ENCODE data around the gene YBX2. TPM values are rescaled to one million over a fixed set of nuclear protein-coding genes. Genes with fewer than 3 reads are reported as not detected.
A peak's percentile ranks its signal among the peaks of the same experiment; 100 is the strongest.

YBX2 gene
- total and polyA plus RNA-seq, 2 donors (not counting 1 experiment from before 2014, with no cell fraction given) = under 0.01 TPM; not detected in 1

GRCh38 chr17:7324438-7324779, 30.0 kb upstream of the YBX2 start:
- H3K79me2 ChIP-seq (ENCODE audit: control insufficient read depth, insufficient read depth, low read length) = peaks cover 6% of the 10 kb centered on the region
- peaks cover 27% of the 10 kb centered on the region for H3K36me3 ChIP-seq (ENCODE audit: control insufficient read depth, insufficient read depth, low read length)
- no peaks in the 10 kb centered on the region for H3K4me1 ChIP-seq (ENCODE audit: control insufficient read depth, extremely low read depth, insufficient read depth, low read length)
- no peak overlapping the region for H3K4me3 ChIP-seq (replicated peaks in 1 of 4; ENCODE audit: control extremely low read depth in 1 of 4, insufficient read depth in 1 of 4, low read depth in 3 of 4, low read length in 4 of 4)
- H3K9ac ChIP-seq (ENCODE audit: insufficient read depth, low read length) = no peak overlapping the region
- no peaks in the 10 kb centered on the region for H3K27me3 ChIP-seq (ENCODE audit: control insufficient read depth, insufficient read depth, low read length)
- no peak overlapping the region for H3K27ac ChIP-seq (ENCODE audit: insufficient read depth, low read length)
- H2AFZ ChIP-seq (ENCODE audit: low read length) = no peak overlapping the region
- DNase-seq (ENCODE audit: low read depth in 2 of 2) = no peak
- H4K20me1 ChIP-seq (ENCODE audit: control insufficient read depth, extremely low read depth, insufficient read depth, low read length) = no peaks in the 10 kb centered on the region
- H3K9me3 ChIP-seq (ENCODE audit: control insufficient read depth, insufficient read depth, low read depth, low read length) = no peaks in the 10 kb centered on the region
- H3K4me2 ChIP-seq (ENCODE audit: extremely low read depth, insufficient read depth, low read length) = no peak overlapping the region
- TF ChIP-seq CTCF (conservative IDR thresholded peaks at IDR 0.05 in 1 of 2, IDR thresholded peaks at IDR 0.05 in 1 of 2; ENCODE audit: low read depth in 1 of 2, low read length in 2 of 2) (no peak), EZH2 (IDR thresholded peaks at IDR 0.05; ENCODE audit: low read length, missing control alignments) (no peak)

- Histone ChIP-seq H2AFZ (ENCODE audit: low read length) (no peak overlapping the region), H3K36me3 (ENCODE audit: control insufficient read depth, insufficient read depth, low read length) (peaks cover 27% of the 10 kb centered on the region), H3K79me2 (ENCODE audit: control insufficient read depth, insufficient read depth, low read length) (peaks cover 6% of the 10 kb centered on the region), H3K4me3 (replicated peaks in 1 of 4; ENCODE audit: control extremely low read depth in 1 of 4, insufficient read depth in 1 of 4, low read depth in 3 of 4, low read length in 4 of 4) (no peak overlapping the region), H3K9ac (ENCODE audit: insufficient read depth, low read length) (no peak overlapping the region), H3K4me1 (ENCODE audit: control insufficient read depth, extremely low read depth, insufficient read depth, low read length) (no peaks in the 10 kb centered on the region), H3K4me2 (ENCODE audit: extremely low read depth, insufficient read depth, low read length) (no peak overlapping the region), H3K9me3 (ENCODE audit: control insufficient read depth, insufficient read depth, low read depth, low read length) (no peaks in the 10 kb centered on the region), H3K27ac (ENCODE audit: insufficient read depth, low read length) (no peak overlapping the region), H3K27me3 (ENCODE audit: control insufficient read depth, insufficient read depth, low read length) (no peaks in the 10 kb centered on the region), H4K20me1 (ENCODE audit: control insufficient read depth, extremely low read depth, insufficient read depth, low read length) (no peaks in the 10 kb centered on the region)
- TF ChIP-seq CTCF (conservative IDR thresholded peaks at IDR 0.05 in 1 of 2, IDR thresholded peaks at IDR 0.05 in 1 of 2; ENCODE audit: low read depth in 1 of 2, low read length in 2 of 2) = peak; percentile 81 to 93
- TF ChIP-seq EZH2 (IDR thresholded peaks at IDR 0.05; ENCODE audit: low read length, missing control alignments) = no peak
- peak in 1 of 2 donors; percentile 30 for DNase-seq (ENCODE audit: low read depth in 2 of 2)
Observed at GRCh38 chr17:7323731-7324437, 29.4 kb upstream of the YBX2 start.

GRCh38 chr17:7322520-7323194, 28.2 kb upstream of the YBX2 start:
- no peak for DNase-seq (ENCODE audit: low read depth in 2 of 2)
- Histone ChIP-seq H3K27me3 (ENCODE audit: control insufficient read depth, insufficient read depth, low read length) (no peaks in the 10 kb centered on the region), H3K9ac (ENCODE audit: insufficient read depth, low read length) (no peak overlapping the region), H3K4me3 (replicated peaks in 1 of 4; ENCODE audit: control extremely low read depth in 1 of 4, insufficient read depth in 1 of 4, low read depth in 3 of 4, low read length in 4 of 4) (no peak overlapping the region), H3K79me2 (ENCODE audit: control insufficient read depth, insufficient read depth, low read length) (peaks cover 1% of the 10 kb centered on the region), H3K36me3 (ENCODE audit: control insufficient read depth, insufficient read depth, low read length) (peaks cover 34% of the 10 kb centered on the region), H4K20me1 (ENCODE audit: control insufficient read depth, extremely low read depth, insufficient read depth, low read length) (no peaks in the 10 kb centered on the region), H3K27ac (ENCODE audit: insufficient read depth, low read length) (no peak overlapping the region), H3K4me2 (ENCODE audit: extremely low read depth, insufficient read depth, low read length) (no peak overlapping the region), H2AFZ (ENCODE audit: low read length) (no peak overlapping the region), H3K4me1 (ENCODE audit: control insufficient read depth, extremely low read depth, insufficient read depth, low read length) (no peaks in the 10 kb centered on the region), H3K9me3 (ENCODE audit: control insufficient read depth, insufficient read depth, low read depth, low read length) (no peaks in the 10 kb centered on the region)
- TF ChIP-seq CTCF (conservative IDR thresholded peaks at IDR 0.05 in 1 of 2, IDR thresholded peaks at IDR 0.05 in 1 of 2; ENCODE audit: low read depth in 1 of 2, low read length in 2 of 2) (no peak), EZH2 (IDR thresholded peaks at IDR 0.05; ENCODE audit: low read length, missing control alignments) (no peak)

Measured in fibroblast of lung (primary cell).